NCI-H69 (cell line): ENCODE data around the gene DDI1.

Experiments
- DNase-seq: peaks from one replicate; lab custom pipeline; 2025; lab: John Stamatoyannopoulos, UW

DDI1 gene

GRCh38 chr11:104036588-104036987 lies at the start of gene DDI1:
Gene DDI1 (plus strand): TSS chr11:104036640. CDS start chr11:104036823, 183 bp downstream.
- no peak for DNase-seq

- DNase-seq, result peak; percentile 70
Measured at GRCh38 chr11:103987629-103988594, 48.5 kb upstream of the DDI1 start.

- no peak for DNase-seq
Measured at GRCh38 chr11:103988595-103988969, 47.9 kb upstream of the DDI1 start.

GRCh38 chr11:103993507-103993906 lies 42.9 kb upstream of the DDI1 start:
- DNase-seq, result no peak

GRCh38 chr11:103994094-103994493 lies 42.3 kb upstream of the DDI1 start:
- DNase-seq, result no peak

GRCh38 chr11:103994518-103994917 lies 41.9 kb upstream of the DDI1 start:
- no peak for DNase-seq

- DNase-seq, result no peak
Measured at GRCh38 chr11:103995896-103996295, 40.5 kb upstream of the DDI1 start.

GRCh38 chr11:103997082-103997481 lies 39.4 kb upstream of the DDI1 start:
- peak; percentile 43 for DNase-seq

GRCh38 chr11:103998826-103999508 lies 37.5 kb upstream of the DDI1 start:
- DNase-seq, result no peak

GRCh38 chr11:104000798-104001197 lies 35.6 kb upstream of the DDI1 start:
- no peak for DNase-seq

- DNase-seq, result no peak
Measured at GRCh38 chr11:104001561-104002056, 34.8 kb upstream of the DDI1 start.

GRCh38 chr11:104003491-104003890 lies 32.9 kb upstream of the DDI1 start:
- no peak for DNase-seq

- DNase-seq, result peak; percentile 49
Measured at GRCh38 chr11:104005234-104005855, 31.1 kb upstream of the DDI1 start.

- no peak for DNase-seq
Measured at GRCh38 chr11:104009744-104010143, 26.7 kb upstream of the DDI1 start.

GRCh38 chr11:104011044-104011443 lies 25.4 kb upstream of the DDI1 start:
- no peak for DNase-seq

GRCh38 chr11:104015649-104016415 lies 20.6 kb upstream of the DDI1 start:
- no peak for DNase-seq

- DNase-seq, result no peak
Measured at GRCh38 chr11:104024572-104024971, 11.9 kb upstream of the DDI1 start.

- no peak for DNase-seq
Measured at GRCh38 chr11:104028476-104029263, 7.8 kb upstream of the DDI1 start.

GRCh38 chr11:104033134-104033533 lies 3.3 kb upstream of the DDI1 start:
- peak; percentile 82 for DNase-seq

GRCh38 chr11:104033561-104033960 lies 2.9 kb upstream of the DDI1 start:
- no peak for DNase-seq

- no peak for DNase-seq
Measured at GRCh38 chr11:104036995-104037394, 555 bp downstream of the DDI1 start.
